HG03354 (cell line): ENCODE measurements around the gene RGS5.

Experiments used
- ATAC-seq: cut with Tn5 transposase; IDR thresholded peaks from one replicate; pipeline ENCODE4 v1.9.1; 2021; ENCODE audit warnings: mild to moderate bottlenecking; ENCODE audit not compliant: unreplicated experiment, poor library complexity, severe bottlenecking

The RGS5 gene

DNA sequence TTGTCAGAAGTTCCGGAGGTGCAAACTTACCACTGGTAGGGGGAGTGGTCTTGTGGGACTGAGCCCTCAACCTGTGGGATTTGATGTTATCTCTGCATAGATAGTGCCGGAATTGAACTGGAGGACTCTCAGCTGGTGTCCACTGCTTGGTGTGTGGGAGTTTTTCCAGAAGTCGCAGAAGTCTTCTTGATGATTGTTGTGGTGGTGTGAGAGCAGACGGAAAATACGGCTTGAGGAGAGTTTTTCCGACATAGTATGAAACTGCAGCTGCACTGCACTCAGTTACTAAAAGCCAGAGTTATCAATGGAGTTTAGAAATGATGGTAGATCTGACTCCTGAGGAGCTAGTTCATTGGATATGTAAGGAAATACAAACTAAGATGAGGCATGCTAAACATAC lies 14.9 kb downstream of the RGS5 start:
- ATAC-seq = no peak

DNA sequence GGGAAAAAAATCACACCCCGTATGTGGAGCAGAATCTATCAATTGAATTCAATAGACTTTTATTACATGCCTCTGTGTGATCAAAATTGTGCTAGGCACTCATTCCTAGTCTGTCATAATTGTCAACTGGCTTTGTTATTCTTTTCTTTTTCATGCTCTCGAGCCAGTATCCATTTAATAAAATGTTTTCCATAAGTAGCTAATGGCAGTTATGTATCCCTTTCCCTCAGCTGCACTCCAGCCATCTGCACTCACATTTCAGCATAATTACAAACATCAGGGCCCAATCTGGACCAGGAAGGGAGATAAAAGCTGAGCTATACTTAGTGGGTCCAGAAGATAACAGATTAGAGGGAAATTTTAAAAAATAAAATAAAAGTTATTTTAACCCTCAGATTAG lies 15.9 kb downstream of the RGS5 start:
- no peak for ATAC-seq

DNA sequence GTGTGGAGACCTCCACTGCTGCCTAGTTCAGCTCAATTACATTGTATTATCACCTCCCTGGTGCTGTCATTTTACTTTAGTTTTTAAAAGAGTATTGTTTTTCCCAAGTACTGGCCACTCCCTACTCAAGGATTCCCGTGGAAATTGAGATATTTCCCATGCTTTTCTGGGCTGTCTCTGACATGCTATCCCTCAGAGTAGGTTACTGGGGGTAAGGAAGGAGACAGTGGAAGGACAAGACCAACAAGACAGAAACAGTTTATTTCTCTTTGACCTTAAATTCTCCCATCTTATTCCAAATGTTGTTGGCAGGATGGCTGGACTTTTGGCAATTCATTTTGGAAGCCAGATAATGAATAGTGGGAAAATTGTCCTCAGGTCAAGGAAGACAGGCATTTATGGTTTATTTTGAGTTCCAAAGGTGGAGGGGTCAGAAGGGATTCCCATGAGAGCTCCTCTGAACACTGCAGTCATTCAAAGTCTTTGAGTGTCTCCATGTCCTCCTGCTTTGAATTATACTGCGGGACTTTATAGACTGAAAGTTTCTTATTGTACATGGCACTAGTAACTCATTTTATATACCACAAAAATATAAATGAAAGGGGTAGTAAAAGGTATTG lies 20.3 kb downstream of the RGS5 start:
- no peak for ATAC-seq

DNA sequence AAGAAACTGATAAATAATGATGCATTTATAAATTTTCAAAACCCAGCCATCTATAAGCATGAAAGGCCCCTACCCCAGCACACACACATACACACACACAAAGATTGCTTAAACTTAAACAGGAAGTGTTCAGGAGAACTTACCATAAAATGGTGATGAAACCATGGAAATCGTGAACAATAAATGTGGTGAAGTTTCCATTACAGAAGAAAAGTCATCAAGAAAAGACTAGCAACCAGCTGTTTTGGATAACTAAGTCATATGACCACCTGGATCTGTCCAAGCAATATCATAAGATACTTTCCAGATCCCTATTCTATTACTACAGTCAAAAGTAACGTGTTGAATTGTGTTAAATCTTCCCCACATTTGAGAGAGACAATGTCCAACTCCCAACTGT lies 24.1 kb downstream of the RGS5 start:
- no peak for ATAC-seq

DNA sequence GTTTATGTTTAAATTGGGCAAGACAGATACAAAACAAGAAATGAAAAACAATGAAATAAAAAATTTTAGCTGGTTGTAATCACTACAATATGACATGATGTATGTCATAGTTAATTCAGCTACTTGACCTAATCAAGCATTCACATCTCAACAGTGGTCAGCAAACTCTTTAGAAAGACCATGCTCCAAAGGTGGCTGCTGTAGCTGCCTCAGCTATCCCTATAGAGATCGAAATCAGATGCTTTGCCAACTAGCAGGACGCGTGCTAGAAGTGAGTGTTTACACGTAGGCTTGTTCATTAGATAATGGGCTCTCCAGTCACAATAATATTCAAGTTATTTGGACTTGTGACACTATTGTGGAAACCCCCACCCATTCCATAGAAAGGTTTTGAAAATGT lies 25.9 kb downstream of the RGS5 start:
- ATAC-seq = no peak

DNA sequence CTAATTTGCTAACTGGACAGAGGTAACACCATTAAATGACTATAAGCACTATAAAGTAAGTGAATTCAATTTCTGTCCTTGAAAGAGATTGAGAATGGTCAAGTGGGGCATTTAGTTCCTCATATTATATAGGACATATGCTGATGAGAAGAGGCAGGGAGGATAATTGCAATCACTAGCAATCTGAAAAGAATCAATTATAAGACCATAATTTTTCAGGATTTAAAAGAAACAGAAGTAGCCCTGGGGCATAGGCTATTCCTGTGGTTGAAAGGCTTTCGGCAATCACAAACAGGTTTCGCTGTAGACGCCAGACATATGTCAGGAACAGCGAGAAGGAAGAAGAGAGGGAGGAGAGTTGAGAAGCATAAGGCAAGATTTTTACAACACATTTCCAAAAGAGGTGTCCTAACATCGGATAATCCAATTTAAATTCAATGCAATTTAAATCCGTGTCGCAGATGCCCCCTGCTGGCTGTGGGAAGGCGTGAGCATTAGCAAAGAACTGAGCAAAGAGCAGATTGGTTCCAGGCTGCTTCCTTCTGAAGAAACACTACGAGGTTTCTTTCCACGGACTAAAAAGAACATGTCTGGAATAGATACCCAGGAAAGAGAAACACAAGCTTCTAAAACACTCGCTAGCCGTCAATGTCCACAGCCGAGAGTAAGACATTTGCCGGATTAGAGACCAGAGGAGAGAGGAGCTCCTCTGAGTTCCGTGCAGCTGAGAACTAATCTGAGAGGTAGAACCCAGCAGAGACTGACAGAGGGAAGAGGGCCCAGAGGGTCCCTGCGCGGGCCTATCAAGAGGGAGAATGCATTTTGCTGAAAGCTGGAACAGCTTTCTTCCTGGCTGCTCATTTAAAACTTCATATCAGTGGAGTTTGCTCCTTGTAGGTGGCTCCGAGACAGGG lies 27.9 kb downstream of the RGS5 start:
- peak; percentile 55 for ATAC-seq

DNA sequence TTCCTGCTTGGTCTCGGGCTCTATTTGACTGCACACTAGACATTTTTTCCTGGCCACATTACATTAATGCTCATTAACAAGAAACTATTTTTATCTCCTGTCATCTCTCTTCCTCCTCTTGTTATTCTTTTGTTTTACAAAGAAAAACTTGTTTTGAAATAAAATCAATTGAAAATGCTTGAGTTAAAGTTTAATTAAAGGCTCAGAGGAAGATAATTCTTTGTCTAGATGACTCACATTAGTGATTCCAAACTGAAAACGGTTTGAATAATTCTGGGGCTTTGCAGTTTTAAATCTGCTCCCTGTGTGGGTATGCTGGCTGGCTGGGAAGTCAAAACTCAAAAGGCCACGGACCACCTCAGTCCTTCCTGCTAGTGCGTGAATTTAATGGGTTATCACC lies 29.6 kb downstream of the RGS5 start:
- ATAC-seq = no peak

DNA sequence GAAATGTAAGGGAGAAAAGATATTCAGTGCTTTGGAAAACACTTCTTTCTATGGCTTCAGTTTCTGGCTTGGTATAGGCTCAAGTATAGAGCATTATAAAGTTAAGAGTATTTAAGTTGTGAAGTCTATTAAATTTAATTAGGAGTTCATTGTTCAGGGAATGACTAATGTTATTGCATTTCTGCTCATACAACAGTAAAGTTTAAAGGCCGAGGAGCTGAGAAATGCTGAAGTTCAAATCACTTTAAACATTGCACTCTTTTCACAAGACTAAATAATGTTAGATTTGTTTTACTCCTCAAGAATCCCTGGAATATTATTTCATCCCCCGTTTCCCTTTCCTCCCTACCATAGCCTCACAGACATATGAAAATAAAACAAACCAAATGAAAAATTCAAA lies 30.1 kb downstream of the RGS5 start:
- ATAC-seq = no peak

DNA sequence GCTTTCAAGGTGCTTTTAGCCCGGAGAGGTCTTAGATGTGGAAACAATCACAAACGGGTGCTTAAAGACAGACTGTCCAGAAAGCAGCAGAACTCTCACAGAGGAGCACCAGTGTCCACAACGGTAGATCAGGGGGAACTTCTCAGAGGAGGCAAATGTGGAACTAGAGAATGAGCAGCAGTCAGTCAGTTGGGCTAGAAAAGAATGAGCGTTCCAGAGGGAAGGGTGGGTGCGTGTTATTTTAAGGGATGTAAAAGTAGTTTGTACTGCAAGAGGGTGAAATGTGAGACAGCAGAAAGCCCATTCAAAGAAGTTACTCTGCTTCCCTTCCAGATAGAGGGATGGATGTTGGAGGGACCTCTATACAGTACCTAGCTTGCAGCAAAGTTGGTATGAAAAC lies 30.9 kb downstream of the RGS5 start:
- no peak for ATAC-seq

DNA sequence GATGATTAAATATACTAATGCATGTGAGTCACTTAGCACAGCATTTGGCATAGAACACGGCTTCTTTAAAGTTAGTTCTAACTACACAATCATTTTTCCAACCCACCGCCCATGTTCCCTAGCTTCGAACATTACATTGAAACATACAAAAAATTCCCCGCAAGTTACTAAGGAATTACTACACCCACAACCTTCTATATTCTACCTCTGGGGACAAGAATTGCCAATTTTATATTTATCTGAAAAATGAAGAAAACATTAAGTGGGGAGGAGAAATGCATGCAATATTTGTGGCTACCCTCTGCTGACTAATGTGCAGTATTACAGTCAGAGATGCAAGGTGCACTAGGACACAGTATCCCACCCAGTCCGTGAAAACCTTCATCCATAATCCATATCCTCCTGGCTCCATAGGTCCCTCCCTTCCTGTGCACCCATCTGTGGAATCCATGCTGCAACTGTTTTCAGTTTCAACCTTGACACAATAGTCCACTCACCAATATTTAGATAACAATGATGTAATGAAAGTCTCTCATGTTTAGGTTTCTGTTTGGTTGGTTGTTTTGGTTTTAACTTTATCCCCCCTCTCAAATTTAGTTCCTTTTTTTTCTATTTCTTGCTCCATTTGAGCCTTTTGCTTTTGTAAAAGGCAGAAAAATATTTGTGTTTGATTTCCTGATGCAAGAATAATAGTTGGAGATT lies 31.6 kb downstream of the RGS5 start:
- no peak for ATAC-seq

DNA sequence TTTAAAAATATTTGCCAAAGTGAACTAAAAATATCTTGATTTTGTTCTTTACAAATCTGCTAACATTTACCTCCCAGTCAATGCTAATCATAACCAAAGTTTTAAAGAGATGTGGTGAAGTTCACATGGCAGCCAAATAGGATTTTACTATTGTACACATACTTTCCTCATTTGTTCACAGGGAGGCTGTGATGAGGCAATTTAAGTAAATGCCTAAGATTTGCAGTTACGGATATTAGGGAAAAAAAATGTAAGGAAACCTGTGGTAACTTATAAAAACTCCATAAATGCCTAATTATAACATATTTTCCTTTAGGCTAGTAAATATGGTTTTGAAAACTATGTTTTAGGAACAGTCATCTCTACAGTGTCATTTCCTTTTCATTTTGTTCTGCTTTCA lies 32.4 kb downstream of the RGS5 start:
- no peak for ATAC-seq

DNA sequence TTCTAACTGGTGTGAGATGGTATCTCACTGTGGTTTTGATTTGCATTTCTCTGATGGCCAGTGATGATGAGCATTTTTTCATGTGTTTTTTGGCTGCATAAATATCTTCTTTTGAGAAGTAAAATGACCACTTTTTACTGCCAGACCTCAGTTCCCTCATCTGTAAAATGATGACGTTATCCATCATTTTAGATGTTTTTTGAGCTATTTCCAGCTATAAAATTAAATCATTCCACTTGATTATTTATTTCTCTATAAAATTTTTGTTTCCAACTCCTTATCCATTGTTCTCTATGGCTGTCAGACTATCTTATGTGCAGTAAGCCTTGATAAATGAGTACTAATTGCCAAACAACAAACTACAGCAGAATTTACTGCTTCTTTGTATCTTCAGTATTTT lies 33.2 kb downstream of the RGS5 start:
- ATAC-seq = no peak

DNA sequence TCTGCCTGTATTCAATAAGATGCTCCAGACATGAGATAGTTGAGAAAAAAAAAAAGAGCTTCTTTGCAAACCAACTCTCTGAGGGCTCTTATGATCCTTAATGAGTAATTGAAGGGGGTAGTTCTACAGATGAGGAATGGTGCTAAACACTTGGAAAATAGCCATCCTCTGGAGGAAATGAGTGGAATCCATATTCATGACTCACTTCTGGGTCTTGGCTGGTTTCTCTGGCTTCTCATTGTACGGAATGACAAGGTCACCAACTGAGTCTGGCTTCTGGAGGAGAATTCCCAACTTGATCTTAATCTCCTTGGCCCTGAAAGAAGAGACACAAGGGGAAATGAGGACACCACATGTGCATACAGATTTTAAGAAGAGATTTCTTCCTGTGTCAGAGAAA lies 34.7 kb downstream of the RGS5 start:
- ATAC-seq = no peak

DNA sequence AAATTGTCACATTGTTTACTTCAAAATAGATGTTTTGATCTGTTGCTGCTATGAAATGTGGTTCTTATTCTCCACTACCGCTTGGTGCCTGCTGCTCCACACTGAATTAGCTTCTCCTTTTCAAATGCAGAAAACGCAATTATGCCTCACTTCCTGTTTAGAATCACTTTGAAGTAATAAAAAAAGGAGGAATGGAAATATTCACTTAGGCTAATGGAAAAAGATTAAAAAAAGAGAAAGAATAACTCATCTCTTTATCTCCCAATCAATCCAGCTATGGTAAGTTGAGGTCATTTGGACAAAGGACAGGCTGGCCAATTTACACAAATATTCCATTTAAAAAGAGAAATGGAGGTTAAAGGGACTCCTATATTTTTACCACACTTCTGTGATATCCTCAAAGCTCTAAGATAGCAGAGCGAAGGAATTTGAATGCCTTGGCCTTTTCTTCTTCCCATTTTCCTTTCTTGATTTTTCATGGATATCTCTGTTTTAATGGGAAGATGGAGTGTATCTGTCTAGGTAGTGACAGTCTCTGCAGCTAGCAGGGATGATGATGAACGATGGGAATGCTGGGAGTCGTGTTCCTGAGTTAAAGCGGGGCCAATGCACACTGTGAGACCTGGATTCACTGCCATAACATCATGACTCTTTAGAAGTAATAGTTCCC lies 35.7 kb downstream of the RGS5 start:
- no peak for ATAC-seq

DNA sequence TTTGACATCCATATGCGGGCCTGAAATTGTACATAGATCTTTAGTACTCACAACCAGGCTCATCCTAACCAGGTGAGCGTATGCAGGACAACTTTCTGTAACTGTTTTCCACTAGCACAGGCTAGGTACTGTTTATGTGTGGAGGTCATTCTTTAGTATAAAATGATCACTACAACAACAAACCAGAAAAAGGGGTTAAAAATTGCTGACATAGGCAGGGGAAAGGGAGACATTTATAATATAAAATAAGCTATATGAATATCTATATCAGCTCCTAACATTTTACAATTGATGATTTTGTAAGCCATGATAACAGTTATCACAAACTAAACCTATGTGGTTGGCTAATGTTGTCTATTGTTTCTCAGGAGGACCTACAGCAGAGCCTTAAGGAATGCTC lies 37.6 kb downstream of the RGS5 start:
- ATAC-seq = no peak

DNA sequence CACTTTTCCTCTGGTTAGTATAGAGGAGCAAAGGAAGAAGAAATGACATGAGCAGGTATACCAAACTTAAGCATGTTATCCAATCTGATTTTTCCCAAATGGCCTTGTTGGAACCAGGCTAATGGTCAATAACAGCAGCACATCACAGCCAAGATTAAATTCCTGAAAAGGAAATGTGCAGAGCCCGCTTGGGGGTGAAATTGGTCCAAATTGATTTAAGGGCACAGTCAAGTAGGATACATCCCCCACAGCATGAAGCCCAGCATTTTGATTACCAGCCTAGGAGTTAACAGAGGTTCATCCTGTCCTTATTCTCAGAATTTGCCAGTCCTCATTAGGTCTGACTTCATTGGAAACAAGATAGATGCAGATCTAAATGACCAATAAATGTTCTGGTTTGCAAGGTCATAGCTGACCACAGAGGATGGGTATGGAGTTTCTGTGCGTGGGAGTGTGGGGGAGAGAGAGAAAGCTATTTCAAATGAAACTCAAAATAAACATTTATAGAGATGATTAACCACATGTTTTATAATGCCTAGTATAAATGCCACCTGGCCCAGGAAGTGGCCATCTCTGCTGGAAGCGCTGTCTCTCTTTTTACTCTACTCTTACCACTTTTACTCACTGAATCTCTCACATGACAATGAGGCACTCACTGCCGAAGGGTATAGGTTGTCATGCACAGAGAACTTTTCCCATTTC lies 38.7 kb downstream of the RGS5 start:
- no peak for ATAC-seq

DNA sequence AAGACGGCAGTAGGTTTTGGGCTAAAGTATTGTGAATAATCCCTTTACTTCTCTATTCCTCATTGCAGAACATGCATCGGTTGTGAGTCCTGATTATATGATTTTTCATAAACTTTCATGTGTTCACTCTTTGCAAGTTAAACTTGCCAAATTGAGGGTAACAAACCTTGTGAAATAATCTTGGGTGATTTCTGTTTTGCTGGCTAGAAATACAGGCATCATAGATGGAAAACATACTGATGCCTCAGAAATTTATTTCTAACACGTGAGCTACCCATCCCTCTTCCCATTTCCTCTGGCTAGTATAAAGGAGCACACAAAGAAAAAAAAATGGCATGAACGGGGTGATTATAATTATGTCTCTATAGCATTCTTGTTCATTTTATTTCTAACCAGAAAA lies 39.6 kb downstream of the RGS5 start:
- ATAC-seq = no peak

DNA sequence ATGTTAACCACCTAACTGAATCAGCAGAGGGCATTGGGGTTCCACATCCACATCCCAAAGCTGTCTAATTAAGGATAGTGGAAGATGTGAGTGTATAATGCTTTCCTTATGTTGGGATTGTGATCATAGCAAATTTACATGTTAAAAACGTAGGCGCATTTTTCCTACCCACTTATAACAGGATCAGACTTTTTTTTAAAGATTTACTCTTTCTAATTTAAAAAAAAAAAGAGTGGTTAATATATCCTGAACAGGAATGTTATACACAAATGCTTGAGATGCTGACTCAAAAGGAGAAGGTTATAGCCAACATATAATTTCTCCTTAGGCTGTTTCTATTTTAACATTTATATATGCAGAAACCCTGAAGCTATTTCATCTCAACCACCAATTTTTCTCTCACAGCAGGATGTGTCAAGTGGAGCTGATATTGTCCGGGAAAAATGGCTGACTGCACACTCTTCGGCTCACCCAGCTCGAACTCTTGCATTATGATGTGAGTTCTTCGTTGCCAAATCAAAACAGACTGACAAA lies 40.3 kb downstream of the RGS5 start:
- no peak for ATAC-seq

DNA sequence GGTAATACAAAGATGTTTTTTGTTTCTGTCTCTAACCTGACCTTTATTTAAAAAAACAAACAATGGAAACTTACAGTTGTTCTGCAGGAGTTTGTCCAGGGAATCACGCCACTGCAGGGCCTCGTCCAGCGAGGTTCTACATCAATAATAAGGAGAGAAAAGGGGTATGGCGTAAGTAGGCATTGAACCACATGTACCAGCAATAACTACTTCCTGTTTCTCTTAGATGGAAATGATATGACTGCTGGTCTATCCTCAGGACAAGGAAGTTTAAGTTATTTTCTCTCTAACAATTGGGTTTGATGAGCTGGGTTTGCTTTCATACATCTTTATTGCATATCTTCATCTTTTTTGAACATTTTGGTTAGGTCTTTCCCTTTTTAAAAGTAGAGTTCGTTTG lies 40.9 kb downstream of the RGS5 start:
- ATAC-seq = no peak

DNA sequence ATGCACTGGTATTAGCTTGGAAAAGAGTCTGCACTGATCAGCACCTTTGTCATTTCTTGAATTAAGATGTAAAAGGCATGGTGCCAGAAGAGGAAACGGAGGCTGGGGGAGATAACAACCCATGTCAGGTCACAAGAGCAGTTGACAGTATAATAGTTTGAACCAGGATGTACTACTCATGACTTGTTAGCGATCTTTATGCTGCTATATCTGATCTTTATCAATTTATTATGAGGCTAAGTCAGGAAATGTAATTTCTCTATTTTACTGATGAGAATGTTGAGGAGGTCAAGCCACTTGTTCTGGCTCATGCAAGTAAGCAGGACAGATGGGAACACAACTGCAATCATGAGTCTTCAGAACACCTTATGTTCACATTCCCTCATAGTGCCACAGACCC lies 41.4 kb downstream of the RGS5 start:
- ATAC-seq = no peak
